Omental fat pad (tissue), 4 donors: ENCODE results near the gene IL21R. TPM values are rescaled to one million over a fixed set of nuclear protein-coding genes. Genes with fewer than 3 reads are reported as not detected.

Source experiments
- ATAC-seq: fragments of 150-250 bp; one replicate; pipeline ENCODE4 v1.9.1; 2016; ENCODE audit warnings: mild to moderate bottlenecking, moderate library complexity; ENCODE audit not compliant: low FRiP score
- DNase-seq: peaks from one replicate; pipeline ENCODE4 v3.0.0-alpha.2; 2019; ENCODE audit warnings: low spot score
- total RNA-seq, 4 donors: library from RNA; depleted of rRNA; stranded (reverse); fragments of >200 nt; gene quantifications; one replicate each; pipeline ENCODE4 v1.1.0, GENCODE V29; 2016
- TF ChIP-seq, protein P1 (sequence below), 3 donors: fragments of 450-650 bp; IDR thresholded peaks; one replicate each; pipeline ENCODE4 v1.5.1; 2016 to 2017; ENCODE audit warnings: antibody characterized with exemption in 3 of 3, mild to moderate bottlenecking in 3 of 3, moderate library complexity in 2 of 3

IL21R gene
- total RNA-seq, 4 donors from 2014 or later: 0.19 to 1.3 (median 0.25) TPM; not detected in 1

DNA sequence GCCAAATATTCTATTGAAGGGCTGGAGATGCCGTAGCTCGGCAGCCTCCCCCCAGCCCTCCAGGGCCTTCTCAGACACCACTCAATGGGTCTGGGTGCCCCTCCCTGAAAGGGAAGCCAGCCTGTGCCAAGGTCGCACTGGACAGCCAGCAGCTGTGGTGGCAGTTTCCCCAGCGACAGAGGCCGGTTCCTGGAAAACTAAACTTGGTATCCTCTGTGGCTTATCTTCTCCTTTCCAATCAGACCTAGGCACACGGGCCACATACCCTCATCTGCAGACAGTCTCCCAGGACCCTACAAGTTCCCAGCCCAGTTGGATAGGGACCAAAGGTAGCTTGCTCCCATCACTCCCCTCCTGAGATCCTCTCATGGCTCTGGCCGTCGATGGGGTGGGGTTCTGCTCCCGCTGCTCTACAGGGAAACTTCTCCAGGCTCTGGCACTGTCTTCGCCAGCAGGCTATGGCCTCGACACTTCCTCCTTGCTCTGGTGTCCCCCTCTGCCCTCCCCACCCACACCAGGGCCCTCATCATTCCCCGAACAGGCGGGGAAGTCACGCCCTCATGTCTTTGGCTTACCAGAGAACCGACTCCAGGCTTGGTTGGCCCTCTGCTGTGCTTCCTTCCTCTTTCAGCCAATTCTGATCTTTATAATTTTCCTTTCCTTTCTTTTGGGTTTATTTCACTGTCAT is 18.3 kb upstream of the IL21R start:
- TF ChIP-seq, protein P1, sequence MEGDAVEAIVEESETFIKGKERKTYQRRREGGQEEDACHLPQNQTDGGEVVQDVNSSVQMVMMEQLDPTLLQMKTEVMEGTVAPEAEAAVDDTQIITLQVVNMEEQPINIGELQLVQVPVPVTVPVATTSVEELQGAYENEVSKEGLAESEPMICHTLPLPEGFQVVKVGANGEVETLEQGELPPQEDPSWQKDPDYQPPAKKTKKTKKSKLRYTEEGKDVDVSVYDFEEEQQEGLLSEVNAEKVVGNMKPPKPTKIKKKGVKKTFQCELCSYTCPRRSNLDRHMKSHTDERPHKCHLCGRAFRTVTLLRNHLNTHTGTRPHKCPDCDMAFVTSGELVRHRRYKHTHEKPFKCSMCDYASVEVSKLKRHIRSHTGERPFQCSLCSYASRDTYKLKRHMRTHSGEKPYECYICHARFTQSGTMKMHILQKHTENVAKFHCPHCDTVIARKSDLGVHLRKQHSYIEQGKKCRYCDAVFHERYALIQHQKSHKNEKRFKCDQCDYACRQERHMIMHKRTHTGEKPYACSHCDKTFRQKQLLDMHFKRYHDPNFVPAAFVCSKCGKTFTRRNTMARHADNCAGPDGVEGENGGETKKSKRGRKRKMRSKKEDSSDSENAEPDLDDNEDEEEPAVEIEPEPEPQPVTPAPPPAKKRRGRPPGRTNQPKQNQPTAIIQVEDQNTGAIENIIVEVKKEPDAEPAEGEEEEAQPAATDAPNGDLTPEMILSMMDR (IDR thresholded peaks at IDR 0.05): no peak
- ATAC-seq: no peak

DNA sequence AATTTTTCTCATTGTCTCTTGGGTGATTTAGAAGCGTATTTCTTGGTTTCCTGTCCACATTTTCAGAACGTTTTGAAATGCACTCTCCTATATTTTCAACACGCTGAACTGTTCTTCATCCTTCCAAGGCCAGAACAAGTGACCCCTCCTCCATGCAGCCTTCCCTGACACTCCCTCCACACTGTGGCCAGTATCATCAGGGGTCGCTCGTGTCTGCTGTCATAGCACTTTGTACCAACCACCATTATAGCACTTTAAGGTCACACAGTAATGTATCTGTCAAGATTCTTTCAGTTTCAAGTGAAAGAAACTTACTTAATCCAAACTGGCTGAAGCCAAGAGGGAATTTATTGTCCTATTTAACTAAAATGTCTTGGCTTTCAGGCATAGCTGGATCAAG is 17.5 kb upstream of the IL21R start:
- TF ChIP-seq, protein P1 (IDR thresholded peaks at IDR 0.05): no peak
- no peak for DNase-seq

More for the DNA sequence above, 18.3 kb upstream of the IL21R start:
- DNase-seq: no peak

DNA sequence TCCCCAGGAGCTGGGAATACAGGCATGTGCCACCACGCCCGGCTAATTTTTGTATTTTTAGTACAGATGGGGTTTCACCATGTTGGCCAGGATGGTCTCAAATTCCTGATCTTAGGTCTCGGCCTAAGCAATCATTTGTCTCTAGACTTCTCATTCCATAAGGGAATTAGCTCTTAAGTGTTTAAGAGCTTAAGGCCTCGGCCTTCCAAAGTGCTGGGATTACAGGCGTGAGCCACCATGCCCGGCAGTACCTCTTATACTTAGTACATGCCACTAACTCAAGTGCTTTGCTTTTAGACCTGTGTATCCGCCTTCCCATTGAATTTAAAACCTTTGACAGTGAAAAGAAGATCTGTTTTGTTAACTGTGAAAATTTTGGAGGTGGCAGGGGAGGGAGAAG is 16.6 kb upstream of the IL21R start:
- DNase-seq (no peak), ATAC-seq (no peak)
- TF ChIP-seq, protein P1 (IDR thresholded peaks at IDR 0.05): no peak

More for the DNA sequence above, 17.5 kb upstream of the IL21R start:
- no peak for ATAC-seq

DNA sequence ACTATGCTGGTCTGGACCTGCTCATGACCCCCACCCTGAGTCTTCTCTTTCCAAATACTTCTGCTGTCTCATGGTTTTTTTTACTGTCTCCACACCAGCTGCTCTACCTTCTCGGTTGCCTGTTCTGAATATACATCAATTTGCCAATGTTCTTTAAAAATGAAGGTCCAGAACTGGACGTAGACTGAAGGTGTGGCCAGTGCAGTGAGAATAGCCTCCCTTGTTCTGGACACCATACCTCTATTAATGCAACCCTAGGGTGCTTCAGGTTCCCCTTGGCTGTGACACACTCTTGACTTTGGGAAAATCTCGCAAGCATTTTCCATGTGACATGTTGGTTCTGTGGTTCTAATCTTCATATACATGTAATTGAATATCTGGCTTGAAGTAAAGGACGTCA is 15.3 kb upstream of the IL21R start:
- no peak for ATAC-seq
- TF ChIP-seq, protein P1 (IDR thresholded peaks at IDR 0.05): no peak
- DNase-seq: no peak

DNA sequence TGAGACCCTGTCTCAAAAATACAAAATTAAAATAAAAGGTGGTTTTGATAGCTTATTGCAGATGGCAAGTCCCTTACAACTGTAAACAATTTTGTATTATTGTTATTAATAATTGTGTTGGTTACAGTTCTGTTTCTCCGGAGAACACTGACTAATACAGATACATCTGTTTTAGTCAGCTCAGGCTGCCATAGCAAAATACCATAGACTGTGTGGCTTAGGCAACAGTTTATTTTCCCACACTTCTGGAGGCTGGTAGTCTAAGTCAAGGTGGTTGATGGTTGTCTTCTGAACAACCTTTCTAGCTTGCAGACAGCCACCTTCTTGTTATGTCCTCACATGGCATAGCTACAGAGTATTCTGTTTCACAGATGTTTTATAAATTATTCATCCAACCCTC is 14.2 kb upstream of the IL21R start:
- DNase-seq (no peak), ATAC-seq (no peak)
- TF ChIP-seq, protein P1 (IDR thresholded peaks at IDR 0.05): no peak

DNA sequence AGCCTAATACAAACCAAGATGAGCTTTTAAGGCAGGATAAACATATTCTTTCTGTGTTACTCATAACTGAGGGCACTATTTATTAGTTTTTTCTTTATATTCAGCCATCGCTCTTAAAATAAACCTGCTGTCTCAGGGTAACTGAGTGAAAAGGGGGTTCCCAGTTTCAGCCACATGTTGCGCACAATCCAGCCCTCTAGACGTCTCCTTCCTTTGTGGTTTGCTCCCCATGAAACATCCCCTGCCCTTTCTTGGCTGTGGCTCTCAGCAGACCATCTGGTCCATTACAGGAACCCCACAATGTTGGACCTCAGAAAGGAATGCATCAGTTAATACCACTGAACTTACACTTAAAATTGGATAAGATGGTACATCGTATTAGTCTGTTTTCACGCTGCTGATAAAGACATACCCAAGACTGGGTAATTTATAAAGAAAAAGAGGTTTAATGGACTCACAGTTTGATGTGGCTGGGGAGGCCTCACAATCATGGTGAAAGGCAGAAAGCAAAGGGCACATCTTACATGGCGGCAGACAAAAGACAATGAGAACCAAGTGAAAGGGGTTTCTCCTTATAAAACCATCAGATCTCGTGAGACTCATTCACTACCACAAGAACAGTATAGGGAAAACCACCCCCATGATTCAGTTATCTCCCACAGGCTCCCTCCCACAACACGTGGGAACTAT is 12.6 kb upstream of the IL21R start:
- no peak for ATAC-seq
- no peak for DNase-seq
- TF ChIP-seq, protein P1 (IDR thresholded peaks at IDR 0.05): no peak

DNA sequence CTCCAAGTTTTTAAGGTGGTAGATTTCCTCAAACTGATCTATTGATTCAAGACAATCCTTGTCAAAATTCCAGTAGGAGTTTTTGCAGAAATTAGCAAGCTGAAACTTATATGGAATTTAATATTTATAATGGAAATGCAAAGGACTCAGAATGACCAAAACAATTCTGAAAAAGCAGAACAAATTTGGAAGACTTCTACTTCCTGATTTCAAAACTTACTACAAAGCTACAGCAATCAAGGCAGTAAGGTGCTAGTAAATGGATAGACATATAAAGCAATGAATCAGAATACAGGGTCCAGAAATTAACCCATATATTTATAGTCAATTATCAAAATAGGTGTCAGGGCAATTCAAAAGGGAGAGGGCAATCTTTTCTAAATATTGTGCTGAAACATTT is 11.8 kb upstream of the IL21R start:
- TF ChIP-seq, protein P1 (IDR thresholded peaks at IDR 0.05): no peak
- DNase-seq: no peak
- no peak for ATAC-seq
